LoVo (cell line): ENCODE data around the gene SLCO3A1.
"Not testable (repeated sequence)": the region's sequence is repeated elsewhere in the genome, so short reads cannot be mapped to it uniquely, and the experiment has no call there.

Experiments
- DNase-seq: peaks from one replicate; pipeline ENCODE4 v3.0.0-alpha.2; 2016; ENCODE audit warnings: low spot score

SLCO3A1 gene

GRCh38 chr15:92035551-92035950, 182.0 kb downstream of the SLCO3A1 start:
- no peak for DNase-seq

GRCh38 chr15:92035961-92036360, 182.5 kb downstream of the SLCO3A1 start:
- DNase-seq: no peak

GRCh38 chr15:92037491-92037890, 184.0 kb downstream of the SLCO3A1 start:
- DNase-seq: no peak

GRCh38 chr15:92040350-92040749, 186.8 kb downstream of the SLCO3A1 start:
- DNase-seq: no peak

DNA sequence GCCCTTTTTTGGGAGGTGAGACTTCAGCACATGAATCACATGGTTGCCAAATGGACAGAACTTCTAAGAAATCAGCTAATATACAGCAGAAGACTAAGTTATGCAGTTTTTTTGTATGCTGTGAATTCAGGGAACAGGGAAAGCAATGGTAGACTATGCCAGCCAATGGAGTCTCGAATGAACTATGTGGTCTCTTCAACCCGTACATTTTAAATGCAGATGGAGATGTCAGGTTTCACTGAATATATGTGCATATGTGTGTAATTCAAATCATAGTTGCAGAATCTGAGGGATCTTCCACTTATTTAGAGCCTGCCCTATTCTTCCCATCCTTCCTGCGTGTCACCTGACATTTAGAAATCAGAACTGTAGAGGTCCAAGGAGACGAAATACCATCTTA, 187.9 kb downstream of the SLCO3A1 start:
- DNase-seq: no peak

GRCh38 chr15:92043283-92043682, 189.8 kb downstream of the SLCO3A1 start:
- DNase-seq: no peak

GRCh38 chr15:92044203-92044909, 190.8 kb downstream of the SLCO3A1 start:
- DNase-seq: no peak

- no peak for DNase-seq
These were observed 194.4 kb downstream of the SLCO3A1 start for GRCh38 chr15:92047900-92048299.

DNA sequence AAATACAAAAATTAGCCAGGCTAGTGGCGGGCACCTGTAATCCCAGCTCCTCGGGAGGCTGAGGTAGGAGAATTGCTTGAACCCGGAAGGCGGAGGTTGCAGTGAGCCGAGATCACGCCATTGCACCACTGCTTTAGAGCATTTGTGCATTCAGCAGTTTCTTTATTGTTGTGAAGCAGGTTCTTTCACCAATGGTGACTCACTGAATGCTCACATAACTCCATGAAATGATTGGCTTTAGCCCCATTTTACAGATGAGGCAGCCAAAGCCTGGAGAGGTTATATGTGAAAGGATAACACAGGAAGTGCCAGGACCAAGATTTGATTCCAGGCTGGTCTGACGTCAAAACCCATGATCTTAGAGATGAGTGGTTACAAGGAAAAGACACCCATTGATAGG, 195.2 kb downstream of the SLCO3A1 start:
- no peak for DNase-seq

GRCh38 chr15:92049290-92049989, 195.9 kb downstream of the SLCO3A1 start:
- DNase-seq: no peak

DNA sequence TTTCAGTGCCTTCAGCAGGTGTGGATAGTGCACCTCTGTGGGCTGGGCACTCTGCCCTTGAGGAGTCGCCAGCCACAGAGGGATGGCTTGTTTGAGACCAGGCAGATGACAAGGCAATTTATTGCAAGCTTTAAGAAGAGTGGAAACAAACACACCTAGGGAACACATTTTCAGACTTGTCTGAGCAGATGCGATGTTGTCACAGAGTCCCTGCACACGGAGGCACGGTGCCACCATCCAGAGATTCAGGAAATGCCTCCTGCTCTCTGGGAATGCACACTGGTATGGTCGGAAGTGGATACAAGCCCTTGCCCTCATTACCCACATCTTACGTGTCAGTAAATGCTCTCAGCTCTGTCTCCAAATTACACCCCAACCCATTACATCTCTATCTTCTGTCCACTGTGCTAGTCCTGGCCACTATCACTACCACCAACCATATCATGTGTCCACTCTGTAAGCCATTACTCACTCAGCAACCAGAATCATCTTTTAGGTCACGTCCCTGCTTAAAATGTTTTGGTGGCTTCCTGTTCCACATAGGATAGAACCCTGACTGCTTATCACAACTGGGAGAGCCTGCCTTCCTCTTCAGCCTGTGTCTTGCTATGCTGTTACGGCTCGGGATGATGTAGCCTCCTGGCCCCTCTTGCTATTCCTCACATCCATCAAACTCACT, 196.9 kb downstream of the SLCO3A1 start:
- DNase-seq: no peak

GRCh38 chr15:92051716-92052115, 198.2 kb downstream of the SLCO3A1 start:
- no peak for DNase-seq

GRCh38 chr15:92053753-92054316, 200.3 kb downstream of the SLCO3A1 start:
- no peak for DNase-seq

GRCh38 chr15:92056875-92057274, 203.4 kb downstream of the SLCO3A1 start:
- no peak for DNase-seq

- no peak for DNase-seq
These were observed 205.8 kb downstream of the SLCO3A1 start for GRCh38 chr15:92059036-92059970.

- DNase-seq: not testable (repeated sequence)
These were observed 206.4 kb downstream of the SLCO3A1 start for GRCh38 chr15:92059971-92060311.

DNA sequence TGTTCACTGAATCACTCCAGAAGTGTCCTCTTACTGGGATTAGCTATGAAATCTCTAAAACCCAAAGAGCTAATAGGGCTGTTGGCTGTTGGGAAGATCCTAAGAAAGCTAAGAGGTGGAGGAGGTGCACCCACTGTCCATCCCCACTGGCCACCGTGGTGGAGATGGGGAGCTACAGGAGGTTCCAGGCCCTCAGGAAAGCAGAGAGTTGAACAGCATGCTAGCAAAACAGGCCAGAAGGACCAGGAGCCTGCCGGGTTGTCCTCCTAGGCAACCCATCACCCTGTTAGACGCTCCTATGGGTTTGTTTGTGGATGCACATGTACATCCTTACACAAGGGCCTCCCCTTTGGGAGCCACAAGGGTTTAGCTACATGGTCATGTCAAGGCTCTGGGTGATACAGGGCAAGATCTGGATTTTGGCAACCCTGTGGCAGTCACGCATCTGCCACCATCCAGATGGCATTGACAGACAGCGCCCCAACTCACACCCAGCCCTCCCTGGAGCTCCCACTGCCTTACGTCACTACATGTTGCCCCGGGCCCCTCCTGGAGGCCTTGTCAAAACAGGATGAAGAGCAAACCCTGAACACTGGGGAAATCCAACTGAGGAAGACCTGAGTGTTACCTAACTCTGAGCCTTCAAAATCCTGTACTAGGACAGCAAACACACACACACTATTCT, 208.1 kb downstream of the SLCO3A1 start:
- DNase-seq: no peak

DNA sequence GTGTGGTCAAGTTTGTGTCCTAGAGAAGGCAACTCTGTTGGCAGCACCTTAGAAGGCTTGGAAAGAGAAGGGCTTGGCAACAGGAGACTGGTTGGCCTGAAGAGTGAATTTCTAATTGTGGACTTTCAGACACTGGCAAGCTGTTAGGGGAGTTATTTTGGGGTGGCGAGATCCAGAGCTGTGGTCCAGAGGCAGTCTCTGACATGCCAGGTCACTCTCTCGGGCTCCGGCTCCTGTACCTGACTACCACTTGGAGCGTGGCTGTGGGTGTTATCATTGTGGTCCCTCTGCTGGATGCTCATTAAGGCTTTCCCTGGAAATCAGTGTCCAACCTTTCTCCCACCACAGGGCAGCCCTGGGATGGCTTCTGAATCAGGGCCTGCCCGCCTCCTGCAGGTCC, 209.0 kb downstream of the SLCO3A1 start:
- no peak for DNase-seq

DNA sequence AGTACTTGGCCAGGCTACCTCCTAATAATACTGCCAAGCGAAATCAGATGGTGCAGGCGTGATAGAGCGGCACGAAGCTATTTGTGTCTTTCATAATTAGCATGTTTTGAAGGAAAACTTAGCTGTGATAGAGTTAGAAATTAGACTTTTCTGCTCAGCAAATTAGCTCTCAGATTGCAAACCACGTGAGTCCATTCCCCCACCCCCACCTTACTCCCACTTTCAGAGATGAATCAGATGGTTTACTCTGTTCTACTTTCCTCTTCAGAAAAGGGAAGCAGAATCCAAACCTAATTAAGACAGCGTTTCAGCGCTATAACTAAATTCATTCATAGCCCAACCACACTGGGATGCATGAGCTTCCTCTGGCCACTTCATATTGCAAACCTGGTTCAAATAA, 214.6 kb downstream of the SLCO3A1 start:
- no peak for DNase-seq

DNA sequence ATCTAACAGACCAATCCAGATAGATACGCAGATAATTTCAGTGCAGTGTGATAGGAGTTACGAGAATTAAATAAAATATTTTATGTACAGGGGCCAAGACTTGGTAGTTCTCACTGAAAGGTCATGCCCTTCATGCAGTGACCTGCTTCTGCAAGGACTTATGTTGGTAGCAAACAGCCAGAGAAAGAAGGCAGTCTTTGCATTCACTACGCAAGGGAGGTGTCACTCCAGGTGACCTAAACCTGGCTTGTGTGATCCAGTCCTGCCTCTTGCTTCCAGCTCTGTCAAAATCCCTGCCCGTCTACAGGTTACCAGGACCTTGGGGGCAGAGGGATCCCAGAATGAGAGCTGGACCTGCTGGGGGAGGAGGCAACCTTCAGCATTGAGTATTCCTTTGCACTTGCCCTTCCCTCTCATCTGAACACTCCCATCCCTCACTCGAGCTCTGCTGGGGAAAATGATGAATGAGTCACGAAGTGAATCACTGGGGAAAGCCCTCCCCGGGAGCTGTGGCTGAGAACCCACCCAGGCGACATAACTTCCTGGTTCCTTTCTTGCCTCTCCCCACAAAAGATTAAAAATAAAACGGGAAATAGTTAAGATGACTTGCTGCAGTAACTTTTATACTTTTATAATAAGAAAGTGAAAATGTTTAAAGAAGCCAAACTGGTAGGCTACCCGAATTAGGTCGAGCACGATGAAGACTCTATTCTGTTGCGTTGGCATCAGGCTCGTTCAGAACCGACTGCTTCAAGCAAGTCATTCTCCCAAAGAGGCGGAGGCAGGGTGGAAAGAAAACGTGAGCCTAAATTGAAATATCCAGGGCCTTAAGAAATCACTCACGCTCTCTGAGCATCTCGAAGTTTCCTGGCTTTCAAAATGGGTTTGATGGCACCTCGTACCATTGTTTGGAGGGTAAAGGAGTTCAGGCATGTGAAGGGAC, 216.1 kb downstream of the SLCO3A1 start:
- peak; percentile 87 for DNase-seq
